HS-27A (cell line): ENCODE measurements around the gene DSCAM.
"Not testable (repeated sequence)": the region's sequence is repeated elsewhere in the genome, so short reads cannot be mapped to it uniquely, and the experiment has no call there.

ENCODE experiments used
- DNase-seq: peaks from one replicate; pipeline ENCODE4 v3.0.0-alpha.2; 2012; ENCODE audit warnings: low read depth, missing footprints

The DSCAM gene

DNA sequence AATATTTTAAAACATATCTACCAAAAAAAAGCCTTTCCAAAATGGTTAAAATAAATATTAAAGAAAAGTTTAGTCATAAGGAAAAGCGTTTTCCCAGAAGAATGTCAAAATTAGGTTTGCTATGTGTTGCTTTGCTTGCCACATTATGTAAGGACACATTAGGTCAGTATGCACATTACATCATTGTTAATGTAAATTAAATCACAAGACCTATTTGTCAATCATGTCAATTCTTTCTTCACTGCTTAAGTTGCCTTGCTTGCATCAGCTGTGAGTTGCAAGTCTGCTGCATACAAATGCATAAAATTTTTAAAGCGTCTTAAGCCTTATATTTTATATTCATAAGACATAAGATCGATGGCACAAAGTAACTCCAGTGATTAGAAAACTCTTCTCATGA is 530.9 kb downstream of the DSCAM start:
- no peak for DNase-seq

DNA sequence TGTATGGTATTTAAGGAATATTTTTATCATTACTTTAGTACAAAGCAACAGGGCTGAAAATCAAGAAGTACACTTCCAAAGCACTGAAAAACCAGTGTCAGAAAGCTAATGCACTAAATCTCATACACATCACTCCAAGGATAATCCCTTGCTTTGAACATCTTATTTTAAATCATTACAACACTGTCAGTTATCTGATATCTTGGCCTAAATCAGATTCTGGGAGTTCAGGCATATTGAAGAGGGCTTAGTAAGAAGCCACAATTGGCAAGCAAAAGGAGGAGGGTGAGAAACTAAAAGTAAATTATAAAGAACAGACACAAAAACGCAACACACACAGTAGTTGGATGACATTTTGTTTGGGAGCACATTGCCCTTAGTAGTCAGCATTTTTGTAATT is 531.3 kb downstream of the DSCAM start:
- DNase-seq: no peak

DNA sequence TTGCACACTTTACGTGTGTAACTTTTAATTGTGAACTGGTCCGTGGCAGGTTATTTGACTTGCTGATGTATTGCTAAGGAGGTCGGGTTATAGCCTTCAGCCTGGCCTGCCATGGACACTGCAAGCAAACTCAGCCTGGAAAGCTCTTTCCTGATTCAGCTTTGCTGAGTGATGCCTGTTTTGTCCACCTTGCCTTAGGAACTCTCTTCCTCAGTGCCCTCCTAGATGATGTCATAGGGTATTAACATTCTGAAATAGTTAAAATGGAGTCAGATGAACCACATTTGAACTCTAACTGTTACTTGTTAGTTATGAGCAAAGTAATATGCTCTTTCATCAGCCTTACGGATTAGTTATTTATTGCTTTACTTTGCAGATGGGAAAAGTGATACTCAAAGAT is 533.7 kb downstream of the DSCAM start:
- no peak for DNase-seq

DNA sequence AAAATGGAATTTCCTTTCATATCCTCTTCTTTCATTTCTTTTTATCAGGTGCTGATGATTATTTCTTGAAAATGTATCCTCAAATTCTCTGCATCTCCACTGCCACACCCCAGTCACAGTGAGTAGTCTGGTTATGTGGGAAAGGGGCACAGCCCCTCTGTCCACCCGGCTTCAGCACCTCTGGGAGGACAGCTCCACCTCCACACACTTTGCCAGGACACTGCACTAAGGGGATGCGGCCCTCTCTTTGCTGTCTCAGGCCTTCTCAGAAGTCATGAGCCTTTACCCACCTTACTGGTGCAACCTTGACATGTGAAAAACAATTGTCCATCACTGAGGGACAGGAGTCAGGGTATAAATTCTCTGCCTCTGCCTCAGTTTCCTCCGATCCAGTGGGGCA is 546.7 kb downstream of the DSCAM start:
- no peak for DNase-seq

DNA sequence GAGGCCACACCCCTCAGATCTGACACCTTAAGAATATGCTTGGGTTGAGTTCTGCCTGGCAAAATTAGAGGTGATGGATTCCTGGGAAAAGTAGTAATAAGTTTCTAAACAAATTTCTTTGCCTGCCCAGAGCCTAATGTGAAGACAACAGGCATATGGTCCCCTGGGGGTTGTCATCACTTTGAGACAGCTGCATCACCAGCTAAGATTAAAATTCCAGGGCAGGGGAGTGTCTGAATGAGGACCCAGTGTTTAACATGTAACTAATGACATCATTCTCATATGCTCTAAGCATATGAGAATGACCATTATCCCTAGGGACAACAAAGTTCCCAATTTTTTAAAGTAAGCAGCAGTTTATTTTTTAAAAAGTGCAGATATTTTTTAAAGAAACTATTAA is 547.5 kb downstream of the DSCAM start:
- no peak for DNase-seq

DNA sequence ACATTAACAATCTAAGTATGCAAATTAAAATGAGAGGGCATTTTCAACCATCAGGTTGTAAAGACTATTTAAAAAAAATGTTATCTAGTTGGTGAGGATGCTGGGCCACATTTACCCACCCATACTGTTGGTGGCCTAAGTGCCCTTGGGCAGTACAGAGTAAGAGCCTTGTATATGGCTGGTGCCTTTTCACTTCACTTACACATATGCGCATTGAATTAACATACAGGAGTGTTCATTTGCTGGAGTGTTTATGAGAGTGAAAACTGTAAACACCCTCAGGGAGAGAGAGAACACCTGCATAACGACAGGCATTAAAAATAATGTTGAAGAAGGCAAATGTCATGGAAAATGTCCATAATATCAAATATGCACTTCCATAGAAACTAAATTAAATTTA is 552.6 kb downstream of the DSCAM start:
- DNase-seq: no peak

DNA sequence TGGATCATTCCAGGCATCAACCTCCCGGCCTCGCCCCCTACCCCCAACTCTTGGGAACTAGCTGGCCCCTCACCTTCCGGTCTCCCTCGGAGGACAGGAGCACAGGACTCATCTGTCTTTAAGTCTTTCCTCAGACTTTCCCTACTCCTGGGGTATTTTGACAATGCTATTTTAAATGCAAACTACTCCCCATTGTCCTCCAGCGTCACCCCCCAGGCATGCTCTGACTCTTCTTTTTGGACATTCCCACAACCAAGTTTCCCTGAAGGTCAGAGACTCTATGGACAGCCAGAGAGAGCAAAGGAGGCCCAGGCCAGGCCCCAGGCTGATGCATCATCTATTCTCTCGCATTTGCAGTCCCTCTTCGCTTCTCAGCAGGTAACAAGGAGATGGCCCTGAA is 555.4 kb downstream of the DSCAM start:
- no peak for DNase-seq

DNA sequence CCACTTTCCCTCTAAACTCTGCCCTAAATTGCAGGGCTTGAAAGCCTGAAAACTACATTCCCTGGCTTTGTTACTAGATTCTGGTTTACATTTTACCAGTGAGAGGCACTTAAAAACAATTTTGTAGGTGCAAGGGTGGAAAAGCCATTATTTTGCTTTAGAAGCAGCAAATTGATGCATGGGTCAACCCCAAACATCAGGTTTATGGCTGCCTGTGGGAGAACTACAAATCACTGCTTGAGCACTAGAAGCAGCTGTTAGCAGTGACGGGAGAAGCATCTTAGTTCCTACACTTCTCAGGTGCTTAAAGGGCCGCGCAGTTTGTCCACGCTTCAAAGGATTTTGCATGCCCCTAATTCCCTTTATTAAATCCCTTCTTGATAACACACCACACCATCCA is 562.5 kb downstream of the DSCAM start:
- no peak for DNase-seq

DNA sequence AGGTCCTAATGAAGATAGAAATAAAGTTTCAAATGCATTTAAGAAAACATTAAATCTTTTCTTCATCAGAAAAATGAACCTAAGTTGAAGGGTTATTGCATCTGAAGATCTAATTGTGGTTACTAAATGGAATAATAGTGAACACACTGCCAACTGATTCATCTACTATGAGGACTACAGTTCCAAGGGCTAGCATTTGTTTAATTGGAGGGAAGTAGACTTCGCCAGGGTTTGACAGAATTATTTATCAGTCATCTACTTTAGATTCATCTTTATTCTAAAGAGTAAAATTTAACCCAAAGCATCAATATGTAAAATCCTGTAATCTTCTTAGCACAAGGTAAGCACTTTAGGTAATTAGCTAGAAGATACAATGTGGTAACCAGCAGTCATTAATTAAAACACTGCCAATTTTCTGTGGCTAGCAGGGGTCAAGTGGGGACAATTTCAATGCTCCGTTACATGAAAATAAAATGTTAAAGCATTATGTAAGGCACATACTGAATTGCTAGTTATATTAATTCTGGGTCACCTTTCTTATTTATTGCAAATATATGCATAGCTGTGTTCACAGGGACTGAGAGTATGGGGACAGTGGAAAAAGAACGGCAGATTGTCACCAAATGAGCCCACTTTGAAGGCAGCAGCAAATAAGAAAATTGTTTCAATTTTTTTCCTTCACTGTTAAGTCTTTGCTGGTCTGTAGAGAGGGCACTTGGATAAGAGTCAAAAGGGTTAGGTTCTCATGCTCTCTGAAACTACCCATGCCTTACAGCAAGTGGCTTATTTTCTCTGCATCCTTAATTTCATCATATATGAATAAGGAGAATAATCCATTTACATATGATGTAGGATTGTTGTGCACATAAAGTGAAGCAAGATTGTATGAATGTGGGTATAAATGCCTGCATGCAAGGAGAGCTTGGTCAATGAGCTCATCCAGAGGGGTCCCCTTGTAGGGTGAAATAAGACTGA is 563.8 kb downstream of the DSCAM start:
- DNase-seq: no peak

DNA sequence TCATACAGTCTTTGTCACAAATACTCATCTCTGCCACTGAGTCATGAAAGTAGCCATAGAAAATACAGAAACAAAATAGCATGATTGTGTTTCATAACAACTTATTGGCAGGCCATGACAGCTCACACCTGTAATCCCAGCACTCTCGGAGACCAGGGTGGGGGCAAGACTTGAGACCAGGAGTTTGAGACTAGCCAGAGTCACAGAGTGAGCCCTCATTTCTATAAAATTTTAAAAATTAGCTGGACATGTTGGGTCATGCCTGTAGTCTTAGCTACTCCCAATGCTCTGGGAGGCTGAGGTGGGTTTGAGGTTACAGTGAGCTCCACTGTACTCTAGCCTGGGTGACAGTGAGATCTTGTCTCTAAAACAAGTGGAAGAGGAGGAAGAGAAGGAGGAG is 568.6 kb downstream of the DSCAM start:
- DNase-seq: no peak

DNA sequence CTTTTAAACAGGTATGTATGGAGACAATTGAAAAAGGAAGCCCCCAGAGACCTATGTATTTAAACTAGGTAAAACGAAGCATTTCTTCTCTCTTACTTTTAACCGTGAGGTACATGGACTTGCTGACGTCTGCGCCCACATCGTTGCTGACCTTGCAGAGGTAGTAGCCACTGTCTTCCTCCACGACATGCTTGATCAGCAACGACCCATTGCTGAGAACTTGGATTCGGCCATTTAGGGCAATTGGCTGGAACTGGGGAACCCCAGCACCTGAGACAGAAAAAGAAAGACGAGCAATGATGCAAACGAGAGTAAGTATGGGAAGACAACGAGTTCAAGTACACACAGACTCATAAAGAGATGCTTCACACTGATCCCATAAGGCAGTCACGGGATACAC is 571.0 kb downstream of the DSCAM start:
- no peak for DNase-seq

DNA sequence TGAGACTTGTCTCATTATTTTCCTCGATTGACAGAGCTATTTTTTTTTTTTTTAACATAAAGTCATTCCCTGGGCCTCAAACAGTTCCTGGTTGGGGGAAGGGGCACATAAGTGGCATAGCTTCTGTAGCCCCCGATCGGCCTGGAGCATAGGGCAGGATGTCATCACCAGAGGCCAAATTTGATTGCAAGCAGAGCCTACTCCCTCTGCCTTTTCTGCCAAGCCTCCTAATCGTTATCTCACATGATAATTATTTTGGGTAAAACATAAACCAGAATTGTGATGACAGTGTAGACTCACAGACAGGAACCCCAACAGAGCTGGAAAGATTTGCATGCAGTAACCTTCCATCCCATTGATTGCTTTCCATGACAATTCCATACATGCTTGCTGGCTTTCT is 574.9 kb downstream of the DSCAM start:
- no peak for DNase-seq

DNA sequence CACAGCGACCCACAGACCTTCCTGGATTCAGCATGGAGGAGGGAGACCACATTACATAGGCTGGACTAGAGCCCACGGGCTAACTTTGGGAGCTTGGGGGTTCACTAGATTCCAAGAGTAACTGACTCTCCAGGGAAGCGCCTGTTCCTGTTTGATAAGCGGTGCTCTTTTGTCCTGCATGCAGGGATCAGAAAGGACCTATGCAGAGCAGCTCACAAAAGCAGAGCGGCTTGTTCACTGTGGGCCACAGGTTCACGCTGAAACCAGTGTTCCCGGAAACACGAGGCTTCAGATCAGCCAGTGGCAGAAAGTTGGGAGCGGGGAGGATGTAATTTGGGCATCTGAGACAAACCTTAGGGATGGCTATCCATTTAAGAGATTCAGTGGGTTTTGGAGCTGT is 575.8 kb downstream of the DSCAM start:
- no peak for DNase-seq

DNA sequence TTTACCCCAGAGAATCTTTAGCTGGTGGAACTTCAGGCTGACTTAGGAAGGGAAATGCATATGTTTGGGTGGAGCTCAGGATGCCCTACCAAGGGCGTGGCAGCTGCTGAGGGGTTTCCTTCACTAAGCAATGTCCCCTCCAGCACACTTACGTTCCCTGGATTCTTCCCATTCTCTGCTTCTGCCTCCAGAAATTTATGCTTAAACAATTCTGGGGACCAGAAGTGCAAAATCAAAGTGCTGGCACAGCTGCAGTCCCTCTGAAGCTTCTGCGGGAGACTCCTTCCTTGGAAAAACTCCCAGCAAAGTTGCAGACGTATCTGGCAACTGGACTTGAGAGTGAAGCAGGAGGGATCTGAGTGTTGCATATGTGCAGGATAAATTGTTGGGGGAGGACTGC is 576.9 kb downstream of the DSCAM start:
- DNase-seq: no peak

DNA sequence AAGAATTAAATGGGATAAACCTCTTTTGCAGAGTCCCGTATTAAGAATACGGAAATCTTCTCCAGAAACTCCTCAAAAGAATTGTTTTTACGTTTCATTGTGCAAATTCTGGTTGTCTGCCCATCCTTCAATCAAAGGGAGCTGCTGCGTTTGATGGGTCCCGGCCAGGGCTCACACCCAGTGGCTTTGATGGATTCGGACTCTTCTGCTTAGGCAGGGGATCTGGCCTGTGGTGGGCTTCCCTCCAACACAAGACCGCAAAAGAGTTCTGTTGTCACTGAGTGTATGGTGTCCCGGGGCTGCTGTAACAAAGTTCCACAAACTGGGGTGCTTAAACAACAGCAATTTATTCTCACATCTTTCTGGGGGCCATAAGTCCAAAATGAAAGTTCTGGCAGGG is 577.7 kb downstream of the DSCAM start:
- no peak for DNase-seq

DNA sequence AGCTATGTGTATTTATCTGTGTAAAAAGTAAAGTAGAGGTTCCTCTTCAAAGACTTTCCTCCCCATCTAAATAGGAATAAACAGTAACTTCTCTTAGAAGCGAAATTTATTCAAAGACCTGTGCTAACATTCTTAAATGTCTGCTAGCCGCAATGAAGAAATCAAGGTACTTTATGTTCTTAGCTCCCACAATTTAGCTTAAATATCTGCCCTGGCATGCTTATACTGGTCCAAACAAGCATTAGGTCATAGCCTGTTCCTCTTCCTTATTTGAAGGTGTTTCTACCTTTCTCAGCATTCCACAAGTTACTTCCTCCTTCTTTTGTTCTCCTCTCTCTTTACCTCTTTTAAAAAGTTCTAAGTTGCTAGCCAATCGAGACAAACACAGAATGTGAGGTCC is 588.5 kb downstream of the DSCAM start:
- not testable (repeated sequence) for DNase-seq

DNA sequence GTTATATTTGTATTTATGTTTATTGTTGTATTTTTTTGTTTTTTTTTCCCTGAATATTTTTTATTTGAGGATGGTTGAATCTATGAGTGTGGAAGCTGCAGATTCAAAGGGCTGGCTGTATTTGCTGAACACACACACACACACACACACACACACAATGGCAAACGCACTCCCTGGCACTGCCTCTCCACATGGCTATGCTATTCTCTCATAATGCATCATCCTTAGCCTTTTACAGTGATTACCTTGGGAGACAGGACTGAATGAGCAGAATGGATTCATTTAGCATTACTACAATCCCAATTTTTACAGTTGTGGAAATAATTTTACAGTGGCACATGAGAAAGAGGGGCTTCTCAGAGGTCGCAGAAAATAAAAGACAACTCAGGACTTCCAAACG is 589.6 kb downstream of the DSCAM start:
- no peak for DNase-seq

DNA sequence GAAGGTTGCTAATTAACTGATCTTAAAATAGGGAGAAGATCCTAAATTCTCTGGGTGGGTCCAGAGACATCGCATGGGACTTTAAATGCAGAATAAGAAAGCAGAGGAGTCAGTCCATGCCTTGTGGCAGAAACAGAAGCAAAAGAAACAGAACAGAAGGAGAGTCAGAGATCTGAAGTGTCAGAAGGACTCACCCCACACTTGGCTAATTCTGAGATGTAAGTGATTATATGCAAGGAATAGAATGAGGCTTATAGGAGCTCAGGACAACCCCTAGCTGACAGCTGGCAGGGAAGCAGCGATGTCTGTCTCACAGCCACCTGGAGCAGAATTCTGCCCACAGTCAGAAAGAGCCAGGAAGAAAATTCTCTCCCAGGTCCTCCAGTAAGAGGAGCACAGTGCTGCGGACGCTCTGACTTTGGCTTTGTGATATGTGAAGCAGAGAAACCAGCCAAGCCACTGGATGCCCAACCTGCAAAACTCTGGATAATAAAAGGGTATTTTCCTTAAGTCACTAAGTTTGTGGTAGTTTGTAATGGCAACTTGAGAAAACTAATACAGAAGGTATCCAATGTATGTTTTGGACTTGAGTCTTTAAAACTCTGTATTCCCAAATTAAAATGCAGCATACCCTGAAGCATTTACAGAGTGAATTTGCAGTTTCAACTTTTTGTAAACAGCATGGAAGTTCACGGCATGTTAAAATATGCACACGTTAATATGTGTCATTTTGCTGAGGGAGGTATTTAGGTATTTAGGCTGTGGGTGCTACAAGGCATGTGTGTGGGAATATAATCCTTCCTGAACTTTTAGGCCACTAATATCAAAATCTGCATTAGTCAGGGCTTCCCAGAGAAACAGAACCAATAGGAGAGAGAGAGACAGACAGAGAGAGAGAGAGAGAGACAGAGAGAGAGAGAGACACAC is 591.2 kb downstream of the DSCAM start:
- no peak for DNase-seq

DNA sequence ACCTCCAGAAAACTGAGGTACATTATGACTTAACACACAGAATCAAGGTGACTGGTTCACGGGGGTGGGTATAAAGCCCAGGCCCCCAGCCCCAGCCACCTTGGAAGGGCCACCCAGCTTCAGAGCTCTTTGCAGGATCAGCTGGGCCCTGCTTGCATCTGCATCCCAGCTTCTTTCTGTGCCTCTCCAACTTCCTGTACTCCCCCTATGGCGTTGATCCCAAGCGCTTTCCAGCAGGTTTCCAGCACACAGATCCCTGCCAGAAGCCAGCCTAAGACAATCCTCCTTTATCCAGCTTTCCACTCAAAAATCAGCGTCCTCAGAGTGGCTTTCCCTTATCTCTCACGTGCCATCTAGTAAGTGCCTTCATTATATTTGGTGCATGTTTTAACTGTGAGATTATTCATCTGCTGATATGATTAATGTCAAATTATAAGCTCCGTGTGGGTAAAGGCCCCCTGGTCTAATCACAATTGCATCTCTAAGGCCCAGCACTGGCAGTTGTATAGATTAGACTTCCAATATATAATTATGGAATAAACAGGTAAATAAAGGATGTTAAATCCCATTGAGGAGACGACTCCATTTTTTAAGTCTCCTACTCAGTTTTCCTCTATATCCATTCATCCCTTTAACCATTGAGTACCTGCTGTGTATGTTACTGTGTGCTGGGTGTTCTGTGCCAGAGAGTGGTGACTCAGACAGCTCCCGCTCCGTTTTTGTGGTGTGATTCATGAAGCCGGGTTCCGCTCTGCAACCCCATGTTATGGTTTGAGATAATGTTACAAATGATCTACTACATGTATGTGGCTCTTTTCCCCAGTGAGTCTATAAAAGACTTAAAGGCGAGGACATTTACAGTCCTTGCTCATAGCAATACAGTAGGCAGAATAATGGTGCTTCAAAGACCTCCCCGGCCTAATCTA is 592.2 kb downstream of the DSCAM start:
- DNase-seq: no peak

DNA sequence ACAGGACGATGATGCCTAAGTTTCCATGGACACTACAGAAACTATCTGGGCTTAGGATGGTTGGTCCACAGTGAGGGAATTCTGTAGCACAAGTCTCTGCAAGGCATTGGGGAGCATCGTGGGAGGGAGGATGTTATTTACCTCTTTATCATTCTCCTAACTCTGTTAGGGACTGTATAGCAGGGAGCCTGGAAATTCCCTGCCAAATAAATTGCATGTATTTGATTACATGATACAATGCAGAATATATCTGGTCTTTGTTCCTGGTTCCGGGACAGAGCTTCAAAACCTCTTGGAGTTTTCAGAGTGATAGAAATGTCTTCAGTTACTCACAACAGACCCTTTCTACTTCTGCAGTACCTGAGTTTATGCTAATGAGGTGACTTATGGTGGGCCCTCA is 593.8 kb downstream of the DSCAM start:
- DNase-seq: no peak

DNA sequence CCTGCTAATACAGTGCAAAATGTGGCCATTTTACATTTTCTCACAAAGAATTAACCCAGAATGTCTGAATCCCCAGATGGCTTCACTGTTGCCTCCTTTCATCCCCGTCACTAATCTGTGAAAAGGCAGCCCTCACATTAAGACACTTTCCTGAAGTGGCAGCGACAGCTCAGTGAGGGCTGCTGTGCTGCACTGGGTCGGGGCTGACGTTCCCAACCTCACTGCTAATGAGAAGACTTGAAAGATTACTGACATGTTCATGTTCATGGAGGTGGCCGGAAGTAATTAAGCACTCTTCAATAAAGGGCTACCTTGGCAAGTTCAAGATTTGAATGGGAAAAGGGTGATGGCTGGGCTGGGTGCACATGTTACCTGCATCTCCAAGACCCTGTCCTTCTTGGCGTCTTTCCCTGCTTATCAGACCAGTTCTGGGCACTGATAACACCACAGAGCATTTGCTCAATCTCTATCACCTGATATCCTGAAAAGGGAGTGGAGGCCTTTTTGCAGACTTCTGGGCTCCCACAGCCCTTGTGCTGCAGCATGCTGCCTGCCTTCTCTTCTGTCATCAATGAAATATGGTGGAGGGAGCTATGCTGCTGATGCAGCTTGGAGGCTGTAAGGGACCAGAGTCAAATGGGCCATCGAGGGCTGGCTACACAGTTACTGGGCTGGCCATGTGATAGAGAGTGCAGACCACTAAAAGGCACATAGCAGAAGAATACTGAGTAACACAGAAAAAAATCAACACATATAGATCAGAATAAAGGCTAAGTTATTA is 596.3 kb downstream of the DSCAM start:
- DNase-seq: no peak
